WTC11 (cell line): Measurements from ENCODE around the gene TNIP2. TPM values are rescaled to one million over a fixed set of nuclear protein-coding genes. Genes with fewer than 3 reads are reported as not detected.

Source experiments
- ETV6 ChIP-seq: sonication (generic); formaldehyde crosslinking; IDR thresholded peaks from 2 replicates; pipeline ENCODE4 v1.8.1; 2022; ENCODE audit warnings: mild to moderate bottlenecking, missing genetic modification reagents
- FOXP1 ChIP-seq: sonication (generic); formaldehyde crosslinking; IDR thresholded peaks from 2 replicates; pipeline ENCODE4 v1.8.0; 2022; ENCODE audit warnings: missing genetic modification reagents, mild to moderate bottlenecking, moderate library complexity, borderline replicate concordance
- GRHL2 ChIP-seq: fragments of 250-450 bp; sonication (Bioruptor Pico); IDR thresholded peaks from 2 replicates; pipeline ENCODE4 v1.8.0; 2022; ENCODE audit warnings: mild to moderate bottlenecking, moderate library complexity; ENCODE audit not compliant: insufficient replicate concordance, severe bottlenecking
- NR2C2 ChIP-seq: sonication (generic); formaldehyde crosslinking; IDR thresholded peaks from 2 replicates; pipeline ENCODE4 v1.8.0; 2022; ENCODE audit warnings: mild to moderate bottlenecking, missing genetic modification reagents
- RORB ChIP-seq: fragments of 250-450 bp; sonication (Bioruptor Pico); IDR thresholded peaks from 2 replicates; pipeline ENCODE4 v1.9.0; 2021; ENCODE audit warnings: mild to moderate bottlenecking
- SMAD3 ChIP-seq: sonication (generic); formaldehyde crosslinking; IDR thresholded peaks from 2 replicates; pipeline ENCODE4 v1.8.0; 2022; ENCODE audit warnings: missing genetic modification reagents, mild to moderate bottlenecking, borderline replicate concordance
- ZNF219 ChIP-seq: sonication (generic); formaldehyde crosslinking; IDR thresholded peaks from 2 replicates; pipeline ENCODE4 v1.8.0; 2023; ENCODE audit warnings: missing genetic modification reagents, mild to moderate bottlenecking, borderline replicate concordance
- ZNF232 ChIP-seq: sonication (generic); formaldehyde crosslinking; IDR thresholded peaks from 2 replicates; pipeline ENCODE4 v1.8.0; 2022; ENCODE audit warnings: mild to moderate bottlenecking, missing genetic modification reagents
- ZNF263 ChIP-seq: sonication (generic); formaldehyde crosslinking; IDR thresholded peaks from 2 replicates; pipeline ENCODE4 v1.8.1; 2022; ENCODE audit warnings: low read depth, mild to moderate bottlenecking, moderate library complexity, missing genetic modification reagents
- ZNF423 ChIP-seq: fragments of 250-450 bp; sonication (Bioruptor Pico); IDR thresholded peaks from 2 replicates; pipeline ENCODE4 v2.1.2; 2022; ENCODE audit warnings: mild to moderate bottlenecking, moderate library complexity
- total RNA-seq: library from RNA; stranded (reverse); gene quantifications from 3 replicates; pipeline ENCODE4 v1.2.3, GENCODE V29; 2021
- TF ChIP-seq, protein P1 (sequence below): sonication (generic); formaldehyde crosslinking; IDR thresholded peaks from 2 replicates; pipeline ENCODE4 v1.8.0; 2022; ENCODE audit warnings: missing genetic modification reagents
- TF ChIP-seq, protein P2 (sequence below): sonication (generic); formaldehyde crosslinking; IDR thresholded peaks from 2 replicates; pipeline ENCODE4 v1.8.1; 2022; ENCODE audit warnings: missing genetic modification reagents, borderline replicate concordance
- TF ChIP-seq, protein P3 (sequence below): sonication (generic); formaldehyde crosslinking; IDR thresholded peaks from 2 replicates; pipeline ENCODE4 v1.8.1; 2023; ENCODE audit warnings: mild to moderate bottlenecking, missing genetic modification reagents, moderate library complexity
- TF ChIP-seq, protein P4 (sequence below): sonication (generic); formaldehyde crosslinking; IDR thresholded peaks from 2 replicates; pipeline ENCODE4 v1.8.0; 2023; ENCODE audit warnings: mild to moderate bottlenecking, missing genetic modification reagents
- TF ChIP-seq, protein P5 (sequence below): fragments of 250-450 bp; sonication (Bioruptor Pico); conservative IDR thresholded peaks from 2 replicates; pipeline ENCODE4 v1.9.0; 2021; ENCODE audit warnings: mild to moderate bottlenecking
- TF ChIP-seq, protein P6 (sequence below): fragments of 250-450 bp; sonication (Bioruptor Pico); IDR thresholded peaks from 2 replicates; pipeline ENCODE4 v2.1.2; 2022; ENCODE audit warnings: mild to moderate bottlenecking, moderate library complexity
- TF ChIP-seq, protein P7 (sequence below): sonication (generic); formaldehyde crosslinking; IDR thresholded peaks from 2 replicates; pipeline ENCODE4 v1.8.1; 2022; ENCODE audit warnings: mild to moderate bottlenecking, moderate library complexity, missing genetic modification reagents
- TF ChIP-seq, protein P8 (sequence below): sonication (generic); formaldehyde crosslinking; IDR thresholded peaks from 2 replicates; pipeline ENCODE4 v1.8.1; 2022; ENCODE audit warnings: mild to moderate bottlenecking, missing genetic modification reagents, moderate library complexity, borderline replicate concordance
- TF ChIP-seq, protein P9 (sequence below): sonication (generic); formaldehyde crosslinking; IDR thresholded peaks from 2 replicates; pipeline ENCODE4 v1.8.0; 2022; ENCODE audit warnings: mild to moderate bottlenecking, missing genetic modification reagents

TNIP2 gene
- total RNA-seq, 1 experiment from 2014 or later: 44.4 TPM

DNA sequence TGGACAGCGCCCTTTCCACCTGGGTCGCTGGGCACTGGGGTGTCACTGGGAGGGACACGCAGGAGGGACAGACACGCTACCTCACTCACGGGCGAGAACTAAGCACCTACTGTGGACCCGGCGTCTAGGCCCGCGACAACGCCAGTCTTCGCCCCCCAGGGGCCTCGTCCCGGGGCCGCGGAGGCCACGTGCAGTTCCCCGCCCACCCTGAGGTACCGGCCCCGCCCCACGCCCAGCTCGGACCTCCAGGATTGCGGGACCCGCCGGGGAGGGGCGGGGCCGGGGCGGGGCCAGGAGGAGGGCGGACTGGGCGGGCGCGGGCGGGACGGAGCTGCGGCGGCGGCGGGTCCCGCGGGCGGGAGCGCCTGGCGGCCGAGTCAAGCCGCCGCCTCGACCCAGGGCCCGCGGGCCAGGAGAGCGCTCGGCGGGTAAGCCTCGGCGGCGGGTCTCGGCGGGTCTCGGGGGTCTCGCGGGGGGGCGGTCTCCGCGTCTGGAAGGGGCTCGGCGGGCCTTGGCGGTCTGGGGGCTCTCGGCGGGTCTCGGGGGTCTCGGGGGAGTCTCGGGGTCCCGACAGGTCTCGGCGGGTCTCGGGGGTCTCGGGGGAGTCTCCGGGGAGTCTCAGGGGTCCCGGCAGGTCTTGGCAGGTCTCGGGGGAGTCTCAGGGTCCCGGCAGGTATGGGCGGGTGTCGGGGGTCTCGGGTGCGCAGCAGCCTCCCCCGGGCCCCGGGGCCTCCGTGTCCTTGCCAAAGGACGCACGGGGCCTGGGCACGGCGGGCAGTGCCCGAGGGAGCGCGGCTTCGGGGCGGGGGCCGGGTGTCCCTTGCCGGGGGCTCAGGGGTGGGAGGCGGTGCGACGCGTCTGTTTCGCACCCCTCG, 36.8 kb upstream of the TNIP2 start, which contains the start of gene SH3BP2 (continued):
- TF ChIP-seq, protein P1, sequence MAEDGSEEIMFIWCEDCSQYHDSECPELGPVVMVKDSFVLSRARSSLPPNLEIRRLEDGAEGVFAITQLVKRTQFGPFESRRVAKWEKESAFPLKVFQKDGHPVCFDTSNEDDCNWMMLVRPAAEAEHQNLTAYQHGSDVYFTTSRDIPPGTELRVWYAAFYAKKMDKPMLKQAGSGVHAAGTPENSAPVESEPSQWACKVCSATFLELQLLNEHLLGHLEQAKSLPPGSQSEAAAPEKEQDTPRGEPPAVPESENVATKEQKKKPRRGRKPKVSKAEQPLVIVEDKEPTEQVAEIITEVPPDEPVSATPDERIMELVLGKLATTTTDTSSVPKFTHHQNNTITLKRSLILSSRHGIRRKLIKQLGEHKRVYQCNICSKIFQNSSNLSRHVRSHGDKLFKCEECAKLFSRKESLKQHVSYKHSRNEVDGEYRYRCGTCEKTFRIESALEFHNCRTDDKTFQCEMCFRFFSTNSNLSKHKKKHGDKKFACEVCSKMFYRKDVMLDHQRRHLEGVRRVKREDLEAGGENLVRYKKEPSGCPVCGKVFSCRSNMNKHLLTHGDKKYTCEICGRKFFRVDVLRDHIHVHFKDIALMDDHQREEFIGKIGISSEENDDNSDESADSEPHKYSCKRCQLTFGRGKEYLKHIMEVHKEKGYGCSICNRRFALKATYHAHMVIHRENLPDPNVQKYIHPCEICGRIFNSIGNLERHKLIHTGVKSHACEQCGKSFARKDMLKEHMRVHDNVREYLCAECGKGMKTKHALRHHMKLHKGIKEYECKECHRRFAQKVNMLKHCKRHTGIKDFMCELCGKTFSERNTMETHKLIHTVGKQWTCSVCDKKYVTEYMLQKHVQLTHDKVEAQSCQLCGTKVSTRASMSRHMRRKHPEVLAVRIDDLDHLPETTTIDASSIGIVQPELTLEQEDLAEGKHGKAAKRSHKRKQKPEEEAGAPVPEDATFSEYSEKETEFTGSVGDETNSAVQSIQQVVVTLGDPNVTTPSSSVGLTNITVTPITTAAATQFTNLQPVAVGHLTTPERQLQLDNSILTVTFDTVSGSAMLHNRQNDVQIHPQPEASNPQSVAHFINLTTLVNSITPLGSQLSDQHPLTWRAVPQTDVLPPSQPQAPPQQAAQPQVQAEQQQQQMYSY (CRISPR knock-in tag): no peak
- TF ChIP-seq, protein P2, sequence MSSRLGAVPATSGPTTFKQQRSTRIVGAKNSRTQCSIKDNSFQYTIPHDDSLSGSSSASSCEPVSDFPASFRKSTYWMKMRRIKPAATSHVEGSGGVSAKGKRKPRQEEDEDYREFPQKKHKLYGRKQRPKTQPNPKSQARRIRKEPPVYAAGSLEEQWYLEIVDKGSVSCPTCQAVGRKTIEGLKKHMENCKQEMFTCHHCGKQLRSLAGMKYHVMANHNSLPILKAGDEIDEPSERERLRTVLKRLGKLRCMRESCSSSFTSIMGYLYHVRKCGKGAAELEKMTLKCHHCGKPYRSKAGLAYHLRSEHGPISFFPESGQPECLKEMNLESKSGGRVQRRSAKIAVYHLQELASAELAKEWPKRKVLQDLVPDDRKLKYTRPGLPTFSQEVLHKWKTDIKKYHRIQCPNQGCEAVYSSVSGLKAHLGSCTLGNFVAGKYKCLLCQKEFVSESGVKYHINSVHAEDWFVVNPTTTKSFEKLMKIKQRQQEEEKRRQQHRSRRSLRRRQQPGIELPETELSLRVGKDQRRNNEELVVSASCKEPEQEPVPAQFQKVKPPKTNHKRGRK (CRISPR knock-in tag): no peak
- TF ChIP-seq, protein P3, sequence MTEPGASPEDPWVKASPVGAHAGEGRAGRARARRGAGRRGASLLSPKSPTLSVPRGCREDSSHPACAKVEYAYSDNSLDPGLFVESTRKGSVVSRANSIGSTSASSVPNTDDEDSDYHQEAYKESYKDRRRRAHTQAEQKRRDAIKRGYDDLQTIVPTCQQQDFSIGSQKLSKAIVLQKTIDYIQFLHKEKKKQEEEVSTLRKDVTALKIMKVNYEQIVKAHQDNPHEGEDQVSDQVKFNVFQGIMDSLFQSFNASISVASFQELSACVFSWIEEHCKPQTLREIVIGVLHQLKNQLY (CRISPR knock-in tag): no peak
- TF ChIP-seq, protein P4, sequence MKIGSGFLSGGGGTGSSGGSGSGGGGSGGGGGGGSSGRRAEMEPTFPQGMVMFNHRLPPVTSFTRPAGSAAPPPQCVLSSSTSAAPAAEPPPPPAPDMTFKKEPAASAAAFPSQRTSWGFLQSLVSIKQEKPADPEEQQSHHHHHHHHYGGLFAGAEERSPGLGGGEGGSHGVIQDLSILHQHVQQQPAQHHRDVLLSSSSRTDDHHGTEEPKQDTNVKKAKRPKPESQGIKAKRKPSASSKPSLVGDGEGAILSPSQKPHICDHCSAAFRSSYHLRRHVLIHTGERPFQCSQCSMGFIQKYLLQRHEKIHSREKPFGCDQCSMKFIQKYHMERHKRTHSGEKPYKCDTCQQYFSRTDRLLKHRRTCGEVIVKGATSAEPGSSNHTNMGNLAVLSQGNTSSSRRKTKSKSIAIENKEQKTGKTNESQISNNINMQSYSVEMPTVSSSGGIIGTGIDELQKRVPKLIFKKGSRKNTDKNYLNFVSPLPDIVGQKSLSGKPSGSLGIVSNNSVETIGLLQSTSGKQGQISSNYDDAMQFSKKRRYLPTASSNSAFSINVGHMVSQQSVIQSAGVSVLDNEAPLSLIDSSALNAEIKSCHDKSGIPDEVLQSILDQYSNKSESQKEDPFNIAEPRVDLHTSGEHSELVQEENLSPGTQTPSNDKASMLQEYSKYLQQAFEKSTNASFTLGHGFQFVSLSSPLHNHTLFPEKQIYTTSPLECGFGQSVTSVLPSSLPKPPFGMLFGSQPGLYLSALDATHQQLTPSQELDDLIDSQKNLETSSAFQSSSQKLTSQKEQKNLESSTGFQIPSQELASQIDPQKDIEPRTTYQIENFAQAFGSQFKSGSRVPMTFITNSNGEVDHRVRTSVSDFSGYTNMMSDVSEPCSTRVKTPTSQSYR (CRISPR knock-in tag): peak; percentile 47; the same call in 1 of the 2 replicates
- peak; percentile 85 for TF ChIP-seq FOXP1 (CRISPR knock-in tag)
- TF ChIP-seq ETV6 (CRISPR knock-in tag): no peak
- TF ChIP-seq, protein P5, sequence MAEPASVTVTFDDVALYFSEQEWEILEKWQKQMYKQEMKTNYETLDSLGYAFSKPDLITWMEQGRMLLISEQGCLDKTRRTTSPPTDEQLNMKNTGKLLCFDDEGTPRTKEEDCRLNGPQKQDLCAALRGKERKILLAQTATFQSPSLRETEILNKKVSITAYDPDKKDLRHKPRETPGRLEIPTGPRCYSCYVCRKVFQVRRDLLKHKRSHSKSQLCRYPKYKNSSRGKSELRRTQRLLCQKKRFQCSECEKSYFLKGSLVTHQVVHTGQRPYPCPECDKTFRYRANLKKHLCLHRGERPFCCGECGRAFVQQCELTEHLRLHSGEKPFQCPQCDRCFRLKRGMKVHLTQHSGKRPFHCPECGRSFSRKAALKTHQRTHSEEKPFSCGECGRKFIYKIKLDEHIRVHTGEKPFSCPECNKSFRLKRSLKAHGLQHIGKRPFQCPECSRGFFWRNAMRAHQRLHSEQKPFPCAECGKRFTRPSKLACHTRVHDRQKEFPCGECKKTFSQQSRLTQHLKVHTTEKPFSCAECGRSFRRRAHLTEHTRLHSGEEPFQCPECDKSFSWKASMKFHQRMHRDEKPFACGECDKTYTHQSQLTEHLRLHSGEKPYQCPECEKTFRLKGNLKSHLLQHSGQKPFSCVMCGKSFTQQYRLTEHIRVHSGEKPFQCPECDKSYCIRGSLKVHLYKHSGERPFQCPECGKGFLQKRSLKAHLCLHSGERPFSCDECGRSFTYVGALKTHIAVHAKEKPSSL: no peak
- no peak for TF ChIP-seq ZNF263 (CRISPR knock-in tag)
- TF ChIP-seq, protein P6, sequence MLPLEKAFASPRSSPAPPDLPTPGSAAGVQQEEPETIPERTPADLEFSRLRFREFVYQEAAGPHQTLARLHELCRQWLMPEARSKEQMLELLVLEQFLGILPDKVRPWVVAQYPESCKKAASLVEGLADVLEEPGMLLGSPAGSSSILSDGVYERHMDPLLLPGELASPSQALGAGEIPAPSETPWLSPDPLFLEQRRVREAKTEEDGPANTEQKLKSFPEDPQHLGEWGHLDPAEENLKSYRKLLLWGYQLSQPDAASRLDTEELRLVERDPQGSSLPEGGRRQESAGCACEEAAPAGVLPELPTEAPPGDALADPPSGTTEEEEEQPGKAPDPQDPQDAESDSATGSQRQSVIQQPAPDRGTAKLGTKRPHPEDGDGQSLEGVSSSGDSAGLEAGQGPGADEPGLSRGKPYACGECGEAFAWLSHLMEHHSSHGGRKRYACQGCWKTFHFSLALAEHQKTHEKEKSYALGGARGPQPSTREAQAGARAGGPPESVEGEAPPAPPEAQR (CRISPR knock-in tag): no peak
- peak; percentile 77; the same call in 1 of the 2 replicates for TF ChIP-seq SMAD3
- TF ChIP-seq ZNF423 (CRISPR knock-in tag): no peak
- TF ChIP-seq RORB (CRISPR knock-in tag): no peak
- 0 out of 2 replicates have a peak, but pooled peaks have one; percentile 46 for TF ChIP-seq NR2C2 (CRISPR knock-in tag)
- TF ChIP-seq, protein P7, sequence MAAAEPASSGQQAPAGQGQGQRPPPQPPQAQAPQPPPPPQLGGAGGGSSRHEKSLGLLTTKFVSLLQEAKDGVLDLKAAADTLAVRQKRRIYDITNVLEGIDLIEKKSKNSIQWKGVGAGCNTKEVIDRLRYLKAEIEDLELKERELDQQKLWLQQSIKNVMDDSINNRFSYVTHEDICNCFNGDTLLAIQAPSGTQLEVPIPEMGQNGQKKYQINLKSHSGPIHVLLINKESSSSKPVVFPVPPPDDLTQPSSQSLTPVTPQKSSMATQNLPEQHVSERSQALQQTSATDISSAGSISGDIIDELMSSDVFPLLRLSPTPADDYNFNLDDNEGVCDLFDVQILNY (CRISPR knock-in tag): no peak
- TF ChIP-seq, protein P8, sequence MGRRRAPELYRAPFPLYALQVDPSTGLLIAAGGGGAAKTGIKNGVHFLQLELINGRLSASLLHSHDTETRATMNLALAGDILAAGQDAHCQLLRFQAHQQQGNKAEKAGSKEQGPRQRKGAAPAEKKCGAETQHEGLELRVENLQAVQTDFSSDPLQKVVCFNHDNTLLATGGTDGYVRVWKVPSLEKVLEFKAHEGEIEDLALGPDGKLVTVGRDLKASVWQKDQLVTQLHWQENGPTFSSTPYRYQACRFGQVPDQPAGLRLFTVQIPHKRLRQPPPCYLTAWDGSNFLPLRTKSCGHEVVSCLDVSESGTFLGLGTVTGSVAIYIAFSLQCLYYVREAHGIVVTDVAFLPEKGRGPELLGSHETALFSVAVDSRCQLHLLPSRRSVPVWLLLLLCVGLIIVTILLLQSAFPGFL (CRISPR knock-in tag): 0 out of 2 replicates have a peak, but pooled peaks have one; percentile 31
- no peak for TF ChIP-seq ZNF219 (CRISPR knock-in tag)
- TF ChIP-seq ZNF232 (CRISPR knock-in tag): peak; percentile 90
- TF ChIP-seq GRHL2 (CRISPR knock-in tag): no peak
- TF ChIP-seq, protein P9, sequence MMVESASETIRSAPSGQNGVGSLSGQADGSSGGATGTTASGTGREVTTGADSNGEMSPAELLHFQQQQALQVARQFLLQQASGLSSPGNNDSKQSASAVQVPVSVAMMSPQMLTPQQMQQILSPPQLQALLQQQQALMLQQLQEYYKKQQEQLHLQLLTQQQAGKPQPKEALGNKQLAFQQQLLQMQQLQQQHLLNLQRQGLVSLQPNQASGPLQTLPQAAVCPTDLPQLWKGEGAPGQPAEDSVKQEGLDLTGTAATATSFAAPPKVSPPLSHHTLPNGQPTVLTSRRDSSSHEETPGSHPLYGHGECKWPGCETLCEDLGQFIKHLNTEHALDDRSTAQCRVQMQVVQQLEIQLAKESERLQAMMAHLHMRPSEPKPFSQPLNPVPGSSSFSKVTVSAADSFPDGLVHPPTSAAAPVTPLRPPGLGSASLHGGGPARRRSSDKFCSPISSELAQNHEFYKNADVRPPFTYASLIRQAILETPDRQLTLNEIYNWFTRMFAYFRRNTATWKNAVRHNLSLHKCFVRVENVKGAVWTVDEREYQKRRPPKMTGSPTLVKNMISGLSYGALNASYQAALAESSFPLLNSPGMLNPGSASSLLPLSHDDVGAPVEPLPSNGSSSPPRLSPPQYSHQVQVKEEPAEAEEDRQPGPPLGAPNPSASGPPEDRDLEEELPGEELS: peak; percentile 89
